ENCODE data around the gene ZBTB7C. TPM values are rescaled to one million over a fixed set of nuclear protein-coding genes. Genes with fewer than 3 reads are reported as not detected.

The ZBTB7C gene
- total RNA-seq, 1 donor = not detected

DNA sequence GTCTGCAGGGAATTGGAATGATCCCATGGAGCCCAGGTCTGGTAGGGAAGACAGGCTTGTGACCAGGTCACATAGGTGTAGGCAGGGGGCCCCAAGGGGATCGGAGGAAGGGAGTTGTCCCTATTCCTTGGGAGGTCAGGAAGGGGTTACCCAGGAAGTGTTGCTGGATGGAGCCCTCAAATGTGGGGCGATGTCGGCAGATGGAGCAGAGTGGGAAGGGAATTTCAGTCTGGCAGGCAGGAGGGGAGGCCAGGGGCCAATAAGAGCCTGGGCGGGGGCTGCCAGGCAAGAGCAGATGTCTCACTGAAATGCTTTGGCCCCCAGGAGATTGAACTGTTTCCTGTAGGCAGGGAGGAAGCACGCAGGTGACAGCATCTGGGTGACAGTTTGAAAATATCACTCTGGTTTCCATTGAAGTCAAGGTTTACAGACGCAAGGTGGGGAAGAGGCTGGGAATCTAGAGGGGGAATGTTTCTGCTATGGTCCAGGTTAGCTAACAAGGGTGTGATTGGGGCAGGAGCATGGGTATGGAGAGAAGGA is 397.2 kb downstream of the ZBTB7C start:
- DNase-seq (ENCODE audit: low read depth in 2 of 3, low spot score in 2 of 3) = no peak

DNA sequence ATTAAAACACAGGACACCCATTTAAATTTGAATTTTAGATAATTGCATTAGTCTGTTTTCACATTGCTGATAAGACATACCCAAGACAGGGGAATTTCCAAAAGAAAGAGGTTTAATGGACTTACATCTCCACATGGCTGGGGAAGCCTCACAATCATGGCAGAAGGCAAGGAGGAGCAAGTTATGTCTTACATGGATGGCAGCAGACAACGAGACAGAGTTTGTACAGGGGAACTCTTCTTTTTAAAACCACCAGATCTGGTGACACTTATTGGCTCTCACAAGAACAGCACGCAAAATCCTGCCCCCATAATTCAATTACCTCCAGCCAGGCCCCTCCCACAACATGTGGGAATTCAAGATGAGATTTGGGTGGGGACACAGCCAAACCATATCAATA is 398.9 kb downstream of the ZBTB7C start:
- DNase-seq (ENCODE audit: low read depth in 2 of 3, low spot score in 2 of 3) = no peak

DNA sequence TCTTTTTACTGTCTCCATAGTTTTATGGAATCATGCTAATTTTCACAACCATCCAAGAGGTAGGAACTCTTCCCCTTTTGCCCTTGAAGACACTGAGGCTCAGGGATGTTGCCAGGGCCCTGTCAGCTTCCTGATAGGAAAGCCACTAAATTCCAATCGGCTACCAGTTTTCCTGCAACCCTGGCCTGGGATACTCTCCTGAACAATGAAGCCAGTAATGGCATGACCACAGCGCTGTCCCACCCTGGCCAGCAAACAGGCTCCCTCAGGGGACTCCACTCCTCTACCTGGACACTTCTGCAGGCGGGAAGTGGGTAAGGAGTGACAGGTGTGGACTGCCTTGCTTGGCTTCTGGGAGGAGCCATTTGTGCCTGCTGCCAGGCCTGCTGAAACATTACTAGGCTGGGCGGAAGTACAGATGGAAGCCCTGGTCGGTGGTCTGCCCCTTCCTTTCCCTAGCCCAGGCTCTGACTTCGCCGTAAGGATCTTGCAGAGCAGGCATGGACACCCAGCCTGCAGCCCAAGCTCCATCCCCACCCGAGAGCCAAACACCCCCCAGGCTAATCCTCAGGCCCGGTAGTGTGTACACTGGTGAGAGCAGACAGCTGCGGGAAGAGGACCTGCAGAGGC is 400.0 kb downstream of the ZBTB7C start:
- DNase-seq (ENCODE audit: low read depth in 2 of 3, low spot score in 2 of 3) = no peak

DNA sequence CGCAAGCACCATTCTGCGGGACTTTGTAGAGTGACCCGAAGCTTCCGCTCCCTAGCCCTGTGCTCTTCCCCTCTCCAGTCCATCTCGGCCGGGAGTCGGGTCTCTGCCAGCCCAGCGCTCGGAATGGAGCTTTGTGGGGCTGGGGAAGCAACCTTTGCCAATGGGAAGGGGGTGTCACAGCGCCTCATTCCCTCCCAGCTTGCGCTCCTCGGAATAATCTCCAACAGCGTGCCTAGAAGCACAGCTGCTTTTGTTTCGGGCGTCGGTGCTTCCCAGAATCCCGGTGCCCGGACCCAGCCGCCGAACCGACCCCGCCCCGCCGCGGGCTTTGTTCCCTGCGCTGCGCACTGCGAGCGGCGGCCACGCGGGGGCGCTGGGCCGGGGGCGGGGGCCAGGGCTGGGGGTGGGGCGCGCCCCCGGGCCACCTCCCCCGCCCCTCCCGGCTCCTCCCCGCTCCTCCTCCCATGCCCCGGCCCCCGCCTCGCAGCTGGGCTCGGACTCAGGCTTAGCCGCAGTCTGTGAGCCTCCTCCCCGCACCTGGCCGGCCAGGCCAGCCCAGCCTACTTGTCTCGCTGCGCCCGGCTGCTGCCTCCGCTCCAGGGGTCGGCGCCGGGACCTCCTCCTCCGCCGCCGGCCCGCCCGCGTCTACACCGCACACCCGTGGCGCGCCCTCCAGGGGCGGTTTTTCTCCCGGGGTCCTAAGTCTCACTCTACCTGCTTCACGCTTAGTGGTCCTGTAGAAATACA is 401.1 kb downstream of the ZBTB7C start:
- peak in 2 of 3 donors; percentile 56 to 58 for DNase-seq (ENCODE audit: low read depth in 2 of 3, low spot score in 2 of 3)

DNA sequence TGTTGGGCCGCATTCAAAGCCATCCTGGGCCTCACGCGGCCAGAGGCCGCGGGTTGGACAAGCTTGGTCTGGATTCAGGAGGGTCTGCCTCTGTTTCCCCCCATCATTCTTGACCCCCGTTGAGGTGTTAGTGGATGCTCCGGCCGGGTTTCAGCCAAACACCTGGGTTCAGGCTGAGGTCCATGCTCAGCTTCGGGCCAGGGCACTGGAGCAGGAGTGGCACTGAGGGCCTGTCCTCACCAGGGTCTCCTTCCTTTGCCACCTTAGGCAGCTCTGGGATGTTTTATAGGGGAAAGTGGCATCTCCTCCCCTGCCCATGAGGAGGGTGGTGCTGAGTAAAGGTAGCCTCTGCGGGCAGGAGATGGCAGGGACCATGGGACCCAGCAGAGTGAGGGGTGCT is 401.8 kb downstream of the ZBTB7C start:
- DNase-seq (ENCODE audit: low read depth in 2 of 3, low spot score in 2 of 3) = no peak

DNA sequence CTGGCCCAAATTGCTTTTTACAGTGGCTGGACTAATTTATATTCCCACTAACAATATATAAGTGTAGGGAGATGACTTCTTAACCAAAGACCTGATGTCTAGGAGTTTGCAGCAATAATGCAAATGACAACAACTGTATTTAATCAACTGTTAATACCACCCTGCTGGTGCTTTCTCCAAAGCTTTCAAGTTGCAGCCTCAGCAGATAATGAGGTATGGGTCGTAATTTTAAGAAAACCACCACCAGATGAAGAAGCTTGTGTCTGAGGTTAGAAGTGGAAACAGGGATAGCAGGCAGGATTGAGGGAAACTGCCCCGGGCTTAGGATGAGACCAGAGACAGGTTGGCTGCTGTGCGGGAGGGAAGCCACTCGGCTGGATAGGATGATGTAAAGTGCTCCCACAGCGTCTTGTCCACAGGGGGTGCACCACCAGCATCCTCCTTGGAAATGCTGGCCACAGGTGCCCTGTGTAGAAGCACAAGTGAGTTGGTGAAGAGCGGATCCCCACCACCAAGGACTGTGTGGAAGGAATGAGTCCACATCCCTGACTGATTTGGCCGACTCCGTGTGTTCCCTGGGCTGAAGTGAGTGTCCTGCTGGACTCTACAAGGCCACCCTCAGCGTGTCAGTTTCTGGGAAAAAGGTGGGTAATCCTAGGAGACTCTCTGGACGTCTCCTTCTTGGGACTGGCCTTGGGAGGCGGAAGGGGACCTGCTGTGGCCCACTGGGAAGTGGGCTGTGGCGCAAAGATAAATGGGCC is 402.6 kb downstream of the ZBTB7C start:
- DNase-seq (ENCODE audit: low read depth in 2 of 3, low spot score in 2 of 3) = no peak

DNA sequence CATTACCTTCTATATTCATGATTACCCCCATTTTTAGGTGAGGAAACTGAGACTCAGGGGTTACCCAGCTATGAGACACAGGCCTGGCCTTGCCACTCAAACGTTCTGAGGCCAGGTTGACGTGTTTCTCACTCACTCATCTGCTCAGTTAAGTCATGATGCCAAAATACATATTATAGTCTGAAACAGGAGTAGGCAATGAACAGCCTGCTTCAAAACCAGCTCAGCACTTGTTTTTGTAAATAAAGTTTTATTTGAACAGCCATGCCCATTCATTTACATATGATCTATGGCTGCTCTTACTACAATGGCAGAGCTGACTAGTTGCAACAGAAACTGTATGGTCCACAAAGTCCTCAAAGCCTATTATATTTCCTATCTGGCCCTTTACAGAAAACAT is 404.6 kb downstream of the ZBTB7C start:
- DNase-seq (ENCODE audit: low read depth in 2 of 3, low spot score in 2 of 3) = no peak

DNA sequence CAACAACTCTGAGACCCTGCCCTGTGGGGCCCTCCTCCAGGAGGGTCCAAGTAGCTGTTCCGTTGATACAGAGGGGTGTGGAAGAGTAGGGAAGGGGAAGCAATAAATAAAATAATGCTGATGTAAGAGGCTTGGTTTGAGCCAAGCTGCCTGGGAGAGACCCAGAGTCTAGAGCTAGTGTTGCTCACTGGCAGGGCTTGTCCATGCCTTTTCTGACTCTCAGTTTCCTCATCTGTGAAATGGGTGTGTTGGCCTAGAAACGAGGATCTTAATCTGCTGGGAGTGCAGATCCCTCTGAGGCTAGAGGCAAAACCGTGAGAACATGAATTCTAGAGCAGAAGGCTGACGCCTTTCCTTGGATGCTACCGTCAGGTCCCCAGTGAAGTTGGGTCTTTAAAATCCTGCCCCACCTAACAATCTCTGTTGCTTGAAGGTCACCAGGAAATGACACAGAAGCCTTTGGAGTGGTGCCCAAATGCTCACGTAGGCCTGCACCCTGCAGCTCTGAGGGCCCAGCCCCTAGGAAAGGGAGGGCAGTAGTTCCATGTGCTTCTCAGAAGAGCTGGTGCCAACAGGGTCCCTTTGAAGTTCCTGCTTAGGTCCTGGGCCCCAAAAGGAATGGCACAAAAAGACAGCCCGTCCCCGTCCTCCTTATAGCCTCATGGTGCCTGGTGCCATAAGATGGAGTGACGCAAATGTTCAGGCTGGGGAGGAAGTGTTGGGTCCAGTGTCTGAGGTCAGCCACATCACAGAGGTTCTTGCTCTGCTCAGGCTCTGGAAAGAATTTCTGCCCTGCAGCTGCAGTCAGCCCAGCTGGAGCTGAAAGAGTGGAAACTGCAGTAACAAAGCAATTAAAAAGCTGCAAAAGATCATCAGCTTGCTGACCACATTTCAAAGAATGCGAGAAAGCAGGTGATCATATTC is 405.5 kb downstream of the ZBTB7C start:
- DNase-seq (ENCODE audit: low read depth in 2 of 3, low spot score in 2 of 3) = peak in 2 of 3 donors; percentile 24 to 39

DNA sequence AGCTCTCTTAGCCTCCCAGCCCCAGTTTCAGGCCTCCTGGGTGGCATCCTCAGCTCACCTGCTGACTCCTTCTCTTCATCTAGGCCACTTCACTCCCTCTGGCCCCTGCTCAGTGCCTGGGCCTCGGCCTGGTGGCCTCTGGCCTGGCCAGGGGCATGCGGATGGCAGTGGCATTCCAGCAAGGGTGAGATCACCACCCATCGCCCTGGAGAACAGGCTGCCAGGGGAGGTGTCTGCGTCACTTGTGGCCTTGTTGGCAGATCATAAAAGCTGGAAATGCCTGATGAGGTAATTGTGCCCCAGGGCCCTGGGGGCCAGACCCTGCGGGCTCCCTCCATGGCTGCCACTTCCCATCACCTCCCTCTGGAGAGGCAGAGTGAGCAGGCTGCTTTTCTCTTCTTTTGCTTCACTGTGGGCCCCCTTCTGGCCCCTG is 406.2 kb downstream of the ZBTB7C start:
- no peak for DNase-seq (ENCODE audit: low read depth in 2 of 3, low spot score in 2 of 3)

DNA sequence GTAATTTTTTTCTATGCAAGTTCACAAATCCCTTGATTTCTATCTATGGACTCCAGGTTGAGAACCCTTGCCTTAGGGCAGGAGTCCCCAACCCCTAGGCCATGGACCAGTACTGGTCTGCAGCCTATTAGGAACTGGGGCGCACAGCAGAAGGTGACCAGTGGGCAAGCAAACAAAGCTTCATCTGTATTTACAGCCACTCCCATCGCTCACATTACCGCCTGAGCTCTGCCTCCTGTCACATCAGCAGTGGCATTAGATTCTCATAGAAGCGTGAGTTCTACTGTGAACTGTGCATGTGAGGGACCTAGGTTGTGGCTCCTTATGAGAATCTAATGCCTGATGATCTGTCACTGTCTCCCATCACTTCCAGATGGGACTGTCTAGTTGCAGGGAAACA is 408.5 kb downstream of the ZBTB7C start:
- DNase-seq (ENCODE audit: low read depth in 2 of 3, low spot score in 2 of 3) = no peak

DNA sequence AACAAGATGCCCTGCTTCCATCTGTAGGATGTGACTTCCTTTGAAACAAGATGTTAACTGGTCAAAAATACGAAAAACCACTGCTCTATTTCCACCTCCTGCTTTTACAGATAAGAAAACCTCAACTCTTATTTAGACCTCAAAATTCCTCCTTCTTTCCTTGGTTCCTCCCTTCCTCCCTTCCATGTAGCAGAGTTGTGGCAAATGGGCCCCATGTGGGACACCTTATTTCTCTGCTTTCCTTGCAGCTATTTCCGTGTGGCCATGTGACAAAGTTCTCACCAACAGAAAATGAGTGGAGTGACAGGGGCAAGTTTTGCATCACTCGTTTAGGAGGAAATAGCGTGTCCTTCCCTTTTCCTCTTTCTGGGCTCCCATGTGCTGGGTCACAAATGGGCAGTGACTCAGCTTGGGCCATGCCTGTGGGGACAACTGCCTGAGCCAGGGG is 409.4 kb downstream of the ZBTB7C start:
- DNase-seq (ENCODE audit: low read depth in 2 of 3, low spot score in 2 of 3) = peak in 2 of 3 donors; percentile 70 to 80

DNA sequence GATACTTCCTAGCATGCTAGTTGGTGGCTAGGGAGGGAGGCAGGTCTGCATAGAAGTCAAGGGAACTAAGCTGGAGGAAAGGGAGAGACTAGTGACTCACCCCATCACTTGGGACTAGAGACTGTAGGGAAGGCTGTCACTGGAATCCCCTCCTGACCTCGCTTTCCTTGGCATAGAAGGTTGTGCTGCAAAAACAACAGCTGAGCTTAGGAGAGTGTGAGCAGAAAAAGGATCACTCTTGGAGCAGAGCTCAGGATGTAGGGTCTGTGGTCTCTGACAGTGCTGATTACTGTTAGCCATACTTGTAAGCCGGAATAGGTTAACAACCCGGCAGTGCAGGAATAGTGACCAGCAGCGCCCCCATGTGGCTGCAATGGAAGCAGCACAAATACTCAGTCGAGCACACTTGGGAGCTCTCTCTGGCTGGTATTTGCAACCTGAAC is 411.8 kb downstream of the ZBTB7C start:
- DNase-seq (ENCODE audit: low read depth in 2 of 3, low spot score in 2 of 3) = peak in 2 of 3 donors; percentile 20 to 32

DNA sequence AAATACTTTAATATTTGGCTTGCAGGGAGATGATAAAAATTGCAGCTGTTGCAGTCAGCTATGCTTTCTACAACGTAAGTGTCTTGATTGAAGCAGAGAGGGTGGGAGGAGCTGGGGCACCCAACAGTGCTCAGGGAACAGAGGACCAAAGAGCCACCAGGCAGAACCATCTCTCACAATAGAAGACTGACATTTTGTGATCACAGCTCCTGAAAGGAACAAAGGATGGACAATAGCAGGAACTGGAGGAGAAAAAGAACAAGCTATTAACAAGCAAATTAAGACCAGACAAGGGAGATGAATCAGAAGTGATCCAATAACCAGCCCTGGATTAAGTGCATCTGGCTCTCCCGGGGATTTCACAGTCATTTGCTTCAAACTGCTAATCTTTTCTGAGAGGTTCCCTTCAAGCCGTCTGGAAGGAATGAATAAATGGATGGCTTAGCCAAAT is 413.1 kb downstream of the ZBTB7C start:
- DNase-seq (ENCODE audit: low read depth in 2 of 3, low spot score in 2 of 3) = no peak

DNA sequence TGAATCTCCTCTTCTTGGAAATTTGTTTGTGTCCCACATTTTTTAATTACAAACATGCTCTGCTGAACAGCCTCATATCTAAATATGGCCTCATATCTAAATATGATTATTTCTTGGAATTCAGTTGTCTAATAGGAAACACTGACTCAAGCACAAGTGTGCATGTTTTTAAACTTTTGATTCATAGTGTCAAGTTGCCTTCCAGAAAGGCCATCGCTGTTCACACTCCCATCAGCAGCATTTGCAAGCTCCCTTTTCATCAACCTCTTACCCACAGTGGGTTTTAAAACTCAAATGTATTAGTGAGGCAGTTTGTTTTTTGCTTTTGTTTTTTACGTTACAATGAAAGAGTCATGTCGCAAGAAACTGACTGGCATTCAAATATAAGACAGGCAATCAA is 413.5 kb downstream of the ZBTB7C start:
- no peak for DNase-seq (ENCODE audit: low read depth in 2 of 3, low spot score in 2 of 3)

DNA sequence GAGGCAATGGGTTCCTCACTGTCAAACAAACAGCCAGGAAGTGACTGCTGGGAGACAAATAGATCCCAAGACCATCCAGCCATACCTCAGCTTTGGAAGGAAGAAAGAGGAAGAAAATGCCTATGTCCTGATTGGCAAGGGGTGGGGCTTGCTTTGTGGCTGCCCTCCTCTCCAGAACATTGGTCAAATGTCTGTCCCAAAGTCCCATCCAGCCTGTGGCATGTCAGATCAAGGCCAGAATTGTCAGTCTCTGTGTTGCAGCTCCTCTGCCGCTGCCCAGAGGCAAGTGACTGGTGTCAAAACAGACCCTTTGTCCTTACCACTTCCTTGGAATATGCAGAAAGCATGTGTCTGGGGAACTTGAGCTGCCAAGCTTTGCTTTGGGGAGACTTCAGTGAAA is 415.8 kb downstream of the ZBTB7C start:
- no peak for DNase-seq (ENCODE audit: low read depth in 2 of 3, low spot score in 2 of 3)

DNA sequence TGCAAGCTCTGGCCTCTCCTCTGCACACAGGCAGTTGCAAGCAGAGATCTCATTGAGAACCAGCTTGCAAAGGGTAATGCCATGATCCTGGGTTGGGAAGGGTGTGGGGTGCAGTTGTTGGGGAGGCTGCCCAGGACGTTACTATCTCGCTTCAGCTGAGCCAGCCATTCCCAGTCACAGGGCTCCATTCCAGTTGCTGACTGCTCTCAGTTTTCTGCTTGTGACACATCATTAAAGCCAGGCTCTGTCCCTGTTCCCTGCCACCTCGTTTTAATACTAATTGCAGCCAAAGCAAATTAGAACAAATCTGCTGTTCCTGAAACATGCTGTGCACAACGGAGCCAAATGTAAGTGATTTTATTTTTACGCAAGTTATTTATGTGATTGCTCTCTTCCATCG is 416.2 kb downstream of the ZBTB7C start:
- DNase-seq (ENCODE audit: low read depth in 2 of 3, low spot score in 2 of 3) = no peak

DNA sequence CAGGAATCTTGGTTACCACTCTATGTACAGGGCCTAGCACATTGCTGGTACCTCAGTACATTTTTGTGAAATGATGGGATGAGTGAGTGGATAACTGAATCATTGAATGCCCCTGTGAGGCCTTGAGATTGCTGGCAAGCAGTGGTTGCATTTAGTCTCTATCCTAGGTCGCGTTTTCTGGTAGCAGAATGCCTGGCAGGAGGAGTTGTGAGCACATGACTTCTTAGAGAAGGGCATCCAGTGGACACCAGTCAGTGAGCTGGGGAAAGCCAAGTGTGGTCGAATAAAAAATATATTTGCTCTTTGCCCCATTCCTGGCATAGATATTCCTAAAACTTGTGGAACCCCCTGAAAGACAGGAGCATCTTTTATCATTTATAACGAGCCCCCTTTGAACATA is 416.9 kb downstream of the ZBTB7C start:
- no peak for DNase-seq (ENCODE audit: low read depth in 2 of 3, low spot score in 2 of 3)

DNA sequence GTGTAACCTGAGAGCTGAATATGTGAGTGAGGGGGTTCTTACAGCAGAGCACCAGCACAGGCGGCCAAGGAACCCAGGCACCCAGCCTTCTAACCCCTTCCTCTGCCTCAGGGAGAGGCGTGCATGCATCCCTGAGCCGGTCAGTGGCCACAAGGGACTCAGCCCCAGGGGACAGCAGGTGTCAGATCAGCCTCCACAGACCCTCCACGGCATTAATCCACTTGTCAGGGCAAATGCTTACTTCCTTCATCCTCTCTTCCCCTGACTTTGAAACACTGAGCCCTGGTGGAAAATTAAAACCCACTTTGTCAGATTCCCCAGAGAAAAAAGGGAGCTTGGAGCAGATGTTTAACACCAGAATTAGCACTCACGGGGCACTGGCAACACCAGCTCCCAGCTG is 418.2 kb downstream of the ZBTB7C start:
- no peak for DNase-seq (ENCODE audit: low read depth in 2 of 3, low spot score in 2 of 3)

DNA sequence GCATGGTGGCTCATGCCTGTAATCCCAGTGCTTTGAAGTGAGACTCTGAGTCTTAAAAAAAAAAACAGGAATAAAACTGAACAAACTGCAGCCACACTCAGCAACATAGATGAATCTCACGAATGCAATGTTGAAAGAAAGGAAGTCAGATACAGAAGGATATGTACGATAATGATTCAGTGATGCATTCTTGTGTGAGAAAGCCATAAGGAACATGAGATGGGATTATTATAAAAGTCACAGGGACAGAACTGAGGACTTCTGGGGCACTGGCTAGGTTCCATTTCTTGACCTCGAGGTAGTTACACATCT is 421.8 kb downstream of the ZBTB7C start:
- DNase-seq (ENCODE audit: low read depth in 2 of 3, low spot score in 2 of 3) = no peak

DNA sequence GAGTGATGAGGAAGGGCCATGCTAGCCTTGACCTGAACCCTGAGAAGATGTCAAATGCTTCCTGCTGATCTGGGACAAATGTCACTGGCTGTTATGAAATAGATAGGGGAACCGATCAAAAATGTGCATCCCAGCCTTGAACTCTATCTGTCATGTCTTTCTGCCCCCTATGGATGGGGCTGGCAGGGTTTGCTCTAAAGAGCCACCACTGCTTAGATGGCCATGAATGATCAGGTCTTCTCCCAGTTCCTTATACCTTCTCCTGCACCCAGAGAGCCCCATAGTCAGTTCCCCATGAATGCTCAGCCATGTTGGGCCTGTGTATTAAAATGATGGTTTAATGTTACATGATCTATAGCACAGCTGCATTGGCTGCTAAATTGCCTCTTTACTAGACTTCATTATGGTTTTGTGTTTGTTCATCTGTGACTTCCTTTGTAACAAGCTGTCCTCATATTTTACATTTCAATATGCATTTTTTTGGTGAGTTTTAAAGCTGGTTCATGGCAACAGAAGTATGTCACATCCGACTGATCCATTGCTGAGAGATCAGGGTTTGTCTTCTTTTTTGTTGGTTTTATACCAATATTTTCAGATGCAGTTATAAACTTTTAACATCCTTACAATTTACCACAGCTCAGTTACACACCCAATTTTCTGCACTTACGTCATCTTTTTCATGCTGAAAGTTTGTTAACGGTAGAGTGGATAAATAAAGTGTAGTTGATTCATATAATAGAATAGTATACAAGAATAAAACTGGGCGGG is 422.4 kb downstream of the ZBTB7C start:
- no peak for DNase-seq (ENCODE audit: low read depth in 2 of 3, low spot score in 2 of 3)
